Adrenal gland (tissue), 12 donors: ENCODE results near the gene MAX. TPM values are rescaled to one million over a fixed set of nuclear protein-coding genes. Genes with fewer than 3 reads are reported as not detected.

Experiments
- DNase-seq, 7 donors: peaks; one replicate each; pipeline ENCODE4 v3.0.0-alpha.2; 2019 to 2020
- H3K27ac ChIP-seq, 5 donors: fragments of 200-600 bp; sonication (generic) in 4 of 5; 1 replicate in 3 of 5; 2 replicates in 2 of 5; pipeline versions ENCODE4 v1.5.1 to v1.8.0; 2016 to 2020; ENCODE audit warnings: mild to moderate bottlenecking in 1 of 5
- H3K27me3 ChIP-seq: fragments of 200-600 bp; 2 replicates; pipeline ENCODE4 v1.8.0; 2021
- H3K36me3 ChIP-seq, 2 donors: fragments of 200-600 bp; replicated peaks in 1 of 2; 1 replicate in 1 of 2; 2 replicates in 1 of 2; pipeline versions ENCODE4 v1.5.1 to v1.8.0; 2018 to 2022
- H3K4me1 ChIP-seq, 2 donors: fragments of 200-600 bp; replicated peaks in 1 of 2; 1 replicate in 1 of 2; 2 replicates in 1 of 2; pipeline versions ENCODE4 v1.5.1 to v1.8.0; 2018 to 2021
- H3K4me3 ChIP-seq, 4 donors: fragments of 200-600 bp; sonication (generic) in 3 of 4; one replicate each; pipeline ENCODE4 v1.5.1; 2016 to 2018
- H3K9me3 ChIP-seq, 3 donors: fragments of 200-600 bp; sonication (generic) in 1 of 3; replicated peaks in 1 of 3; 1 replicate in 2 of 3; 2 replicates in 1 of 3; pipeline versions ENCODE4 v1.5.1 to v1.8.0; 2016 to 2021
- POLR2A ChIP-seq, 2 donors: fragments of 450-650 bp; IDR thresholded peaks; one replicate each; pipeline ENCODE4 v1.6.1; 2017; ENCODE audit warnings: antibody characterized with exemption in 2 of 2, mild to moderate bottlenecking in 2 of 2, moderate library complexity in 1 of 2
- WGBS, 4 donors: extraction: QIAGEN DNeasy Blood & Tissue Kit in 2 of 4; methylation state at CpG; one replicate each; pipeline versions ENCODE4 v1.1.5 to v1.1.7; 2013 to 2017; 5-methylcytosine and 5-hydroxymethylcytosine counted together
- intact Hi-C, 2 donors: fragments of 100-400 bp; cut with DNase I; formaldehyde crosslinking; loops; one replicate each; pipeline versions ENCODE4 v1.14.1 to v1.15.0; 2022 to 2023
- polyA plus RNA-seq, 3 donors: library from polyadenylated mRNA; stranded (reverse); fragments of 200-250 nt in 2 of 3; fragments of 350-450 nt in 1 of 3; fragmentation: Illumina TruSeq in 1 of 3; extraction: RNeasy Lipid Tissue Mini Kit (QIAGEN cat#74804) in 1 of 3; gene quantifications; one replicate each; pipeline ENCODE4 v1.2.3, GENCODE V29; 2013 to 2014
- total RNA-seq, 9 donors: library from RNA; depleted of rRNA in 4 of 9; stranded (reverse); fragments of >200 nt in 4 of 9; fragments of 120-200 nt in 1 of 9; fragmentation: NEBNext Ultra II Directional in 1 of 9; extraction: Animal tissue kit (Norgen Biotek cat#: 25700) in 1 of 9; gene quantifications; one replicate each; pipeline versions ENCODE4 v1.1.0 to v1.2.4, GENCODE V29; 2013 to 2023
- TF ChIP-seq, protein P1 (sequence below), 6 experiments: fragments of 450-650 bp in 4 of 6; fragments of 200-600 bp in 2 of 6; sonication (generic) in 1 of 6; IDR thresholded peaks; 1 replicate in 5 of 6; 2 replicates in 1 of 6; pipeline versions ENCODE4 v1.5.1 to v1.8.0; 2016 to 2021; ENCODE audit warnings: antibody characterized with exemption in 6 of 6, mild to moderate bottlenecking in 2 of 6, moderate library complexity in 1 of 6
- donor health status: healthy with polysubstance abuse.
- donor health status: Bipolar disorder and iron deficiency.
- donor health status: DM: yes; HTN: yes; CAD: no.
- donor health status: DM: no; HTN: no; CAD: no.
- donor health status: DM: no; HTN: no; CAD: no.
- donor health status: DM: yes; HTN: yes; CAD: no.

MAX gene
- total and polyA plus RNA-seq, 12 donors: 31.5 to 114 (median 55.2) TPM

DNA sequence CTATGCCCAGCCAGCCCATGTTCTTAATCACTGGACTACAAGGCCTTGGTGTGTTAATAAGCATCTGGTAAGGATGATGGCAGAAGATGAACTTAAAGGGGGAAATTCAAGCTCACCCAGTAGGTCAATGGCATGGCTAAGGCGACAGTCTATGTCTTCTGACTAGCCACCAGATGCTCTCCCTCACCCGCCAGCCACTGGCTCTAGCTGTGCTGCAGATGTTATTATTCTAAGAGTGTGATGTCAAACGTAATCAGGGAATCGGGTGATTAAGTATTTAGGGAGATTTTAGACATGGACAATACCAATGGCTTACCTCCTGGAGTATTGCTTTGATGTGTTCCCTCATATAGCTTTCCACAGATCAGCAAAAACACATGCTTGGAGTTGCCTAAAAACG is 39.2 kb upstream of the MAX start:
- TF ChIP-seq, protein P1, sequence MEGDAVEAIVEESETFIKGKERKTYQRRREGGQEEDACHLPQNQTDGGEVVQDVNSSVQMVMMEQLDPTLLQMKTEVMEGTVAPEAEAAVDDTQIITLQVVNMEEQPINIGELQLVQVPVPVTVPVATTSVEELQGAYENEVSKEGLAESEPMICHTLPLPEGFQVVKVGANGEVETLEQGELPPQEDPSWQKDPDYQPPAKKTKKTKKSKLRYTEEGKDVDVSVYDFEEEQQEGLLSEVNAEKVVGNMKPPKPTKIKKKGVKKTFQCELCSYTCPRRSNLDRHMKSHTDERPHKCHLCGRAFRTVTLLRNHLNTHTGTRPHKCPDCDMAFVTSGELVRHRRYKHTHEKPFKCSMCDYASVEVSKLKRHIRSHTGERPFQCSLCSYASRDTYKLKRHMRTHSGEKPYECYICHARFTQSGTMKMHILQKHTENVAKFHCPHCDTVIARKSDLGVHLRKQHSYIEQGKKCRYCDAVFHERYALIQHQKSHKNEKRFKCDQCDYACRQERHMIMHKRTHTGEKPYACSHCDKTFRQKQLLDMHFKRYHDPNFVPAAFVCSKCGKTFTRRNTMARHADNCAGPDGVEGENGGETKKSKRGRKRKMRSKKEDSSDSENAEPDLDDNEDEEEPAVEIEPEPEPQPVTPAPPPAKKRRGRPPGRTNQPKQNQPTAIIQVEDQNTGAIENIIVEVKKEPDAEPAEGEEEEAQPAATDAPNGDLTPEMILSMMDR (IDR thresholded peaks at IDR 0.05): no peak
- no peak for TF ChIP-seq POLR2A (IDR thresholded peaks at IDR 0.05)
- WGBS, 4 donors: 65 to 79% (median 72%) methylated on average over 5 of the region's 5 CpGs
- intact Hi-C loops: no loop called here

DNA sequence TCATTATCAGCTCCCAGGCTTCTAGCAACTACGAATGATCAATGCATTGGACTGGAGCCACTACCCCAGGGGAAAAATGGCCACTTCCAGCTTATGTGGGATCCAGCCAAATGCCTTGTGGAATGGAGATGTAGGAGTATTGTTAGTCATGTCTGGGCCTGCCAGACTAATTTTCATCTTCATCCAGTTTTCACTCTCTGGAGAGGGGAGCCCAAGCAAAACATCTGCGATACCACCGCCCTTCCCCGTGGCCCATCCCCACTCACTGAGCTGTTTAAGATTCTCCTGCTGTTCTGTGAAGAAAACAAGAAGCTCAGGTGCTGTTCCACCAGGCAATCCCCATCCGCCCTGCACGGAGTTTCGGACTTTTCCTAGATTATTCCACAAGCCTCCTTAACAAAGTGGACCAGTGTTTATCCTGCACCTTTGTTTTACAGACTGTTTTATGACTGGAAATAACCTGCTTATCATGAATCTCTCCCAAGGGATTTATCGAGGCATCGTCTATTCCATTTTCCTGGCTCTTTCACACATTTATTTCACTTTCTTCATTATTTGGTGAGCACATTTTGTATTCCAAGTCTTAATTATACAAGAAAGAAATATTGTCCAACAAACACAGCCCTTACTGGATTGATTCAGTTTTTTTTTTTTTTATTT is 35.5 kb upstream of the MAX start:
- intact Hi-C loops: no loop called here
- DNase-seq: no peak
- no peaks in the 10 kb centered on the region for H3K27me3 ChIP-seq
- WGBS, 4 donors: 77 to 87% (median 85%) methylated on average over 9 of the region's 9 CpGs
- no peaks in the 10 kb centered on the region for H3K9me3 ChIP-seq
- H3K4me1 ChIP-seq: no peaks in the 10 kb centered on the region
- H3K27ac ChIP-seq: no peak overlapping the region
- no peaks in the 10 kb centered on the region for H3K36me3 ChIP-seq
- no peak overlapping the region for H3K4me3 ChIP-seq
- no peak for TF ChIP-seq POLR2A (IDR thresholded peaks at IDR 0.05)
- TF ChIP-seq, protein P1 (IDR thresholded peaks at IDR 0.05): no peak

More for the DNA sequence above, 39.2 kb upstream of the MAX start:
- Histone ChIP-seq H3K9me3 (no peaks in the 10 kb centered on the region), H3K4me1 (no peaks in the 10 kb centered on the region), H3K27me3 (no peaks in the 10 kb centered on the region), H3K4me3 (no peak overlapping the region), H3K27ac (no peak overlapping the region), H3K36me3 (no peaks in the 10 kb centered on the region)
- DNase-seq: no peak

DNA sequence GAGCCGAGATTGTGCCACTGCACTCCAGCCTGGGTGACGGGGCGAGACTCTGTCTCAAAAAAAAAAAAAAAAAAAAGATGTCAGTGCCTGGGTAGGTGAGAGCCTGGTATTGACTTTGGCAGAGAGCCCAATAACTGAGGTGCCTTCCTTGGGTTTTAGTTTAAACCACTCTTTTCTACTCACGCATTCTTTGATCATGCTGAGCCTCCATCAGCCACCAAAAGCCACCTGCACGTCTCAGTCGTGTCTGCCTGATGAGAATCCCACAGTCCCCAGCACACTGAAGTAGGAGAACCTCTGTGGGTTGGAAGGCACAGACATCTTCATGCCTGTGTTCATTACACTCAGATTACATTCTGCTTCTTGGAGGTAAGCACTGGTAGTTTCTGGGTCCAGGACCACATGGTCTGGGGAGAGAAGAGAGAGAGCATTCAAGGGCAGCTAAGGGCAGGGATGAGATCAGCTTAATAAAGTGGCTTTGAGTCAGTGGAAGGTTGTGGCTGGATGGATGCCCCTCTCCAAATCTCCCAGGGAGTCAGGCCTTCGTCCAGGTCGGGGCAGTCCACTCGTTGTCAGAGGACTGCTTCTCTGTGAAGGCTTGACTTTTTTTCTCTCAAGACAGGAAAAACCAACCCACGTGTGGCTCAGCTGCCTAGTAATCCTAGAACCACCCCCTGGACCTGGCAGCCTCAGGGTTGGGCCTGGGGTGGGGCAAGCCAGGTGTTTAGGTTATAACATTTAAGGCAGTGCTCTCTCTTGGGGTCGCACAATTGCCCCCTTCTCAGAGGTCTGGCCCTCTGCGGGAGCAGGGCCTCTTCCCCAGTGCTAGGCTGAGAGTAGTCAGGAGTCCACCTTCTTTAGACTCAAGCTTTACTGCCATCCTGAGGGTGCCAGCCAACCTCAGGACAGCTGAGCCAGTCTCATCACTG is 32.6 kb upstream of the MAX start:
- Histone ChIP-seq H3K27ac (no peak overlapping the region), H3K9me3 (no peaks in the 10 kb centered on the region), H3K4me1 (no peaks in the 10 kb centered on the region), H3K36me3 (no peaks in the 10 kb centered on the region), H3K4me3 (no peak overlapping the region), H3K27me3 (no peaks in the 10 kb centered on the region)
- WGBS, 4 donors: 82 to 93% (median 86%) methylated on average over 8 to 12 of the region's 12 CpGs
- intact Hi-C loops: no loop called here
- no peak for DNase-seq
- TF ChIP-seq, protein P1 (IDR thresholded peaks at IDR 0.05): no peak
- no peak for TF ChIP-seq POLR2A (IDR thresholded peaks at IDR 0.05)

DNA sequence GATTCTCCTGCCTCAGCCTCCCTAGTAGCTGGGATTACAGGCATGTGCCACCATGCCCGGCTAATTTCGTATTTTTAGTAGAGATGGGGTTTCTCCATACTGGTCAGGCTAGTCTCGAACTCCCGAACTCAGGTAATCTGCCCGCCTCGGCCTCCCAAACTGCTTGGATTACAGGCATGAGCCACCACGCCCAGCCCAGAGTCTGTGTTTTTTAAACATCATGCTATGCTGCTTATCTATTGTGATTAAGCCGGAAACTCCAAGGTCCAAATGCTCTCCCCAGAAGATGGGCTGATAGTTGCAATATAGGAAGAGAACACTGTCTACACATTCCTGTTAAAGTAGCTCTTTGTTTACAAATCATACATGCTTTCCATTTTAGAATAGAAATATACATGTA is 30.5 kb upstream of the MAX start:
- Histone ChIP-seq H3K4me1 (no peaks in the 10 kb centered on the region), H3K36me3 (no peaks in the 10 kb centered on the region), H3K27ac (no peak overlapping the region), H3K9me3 (no peaks in the 10 kb centered on the region), H3K27me3 (no peaks in the 10 kb centered on the region), H3K4me3 (no peak overlapping the region)
- 91 to 95% (median 94%) methylated on average over 8 of the region's 8 CpGs for WGBS, 4 donors
- DNase-seq: no peak
- TF ChIP-seq POLR2A (IDR thresholded peaks at IDR 0.05): no peak
- TF ChIP-seq, protein P1 (IDR thresholded peaks at IDR 0.05): no peak
- intact Hi-C loops: no loop called here
